ENCODE measurements around the gene PIMREG.

- TF ChIP-seq, protein P1, sequence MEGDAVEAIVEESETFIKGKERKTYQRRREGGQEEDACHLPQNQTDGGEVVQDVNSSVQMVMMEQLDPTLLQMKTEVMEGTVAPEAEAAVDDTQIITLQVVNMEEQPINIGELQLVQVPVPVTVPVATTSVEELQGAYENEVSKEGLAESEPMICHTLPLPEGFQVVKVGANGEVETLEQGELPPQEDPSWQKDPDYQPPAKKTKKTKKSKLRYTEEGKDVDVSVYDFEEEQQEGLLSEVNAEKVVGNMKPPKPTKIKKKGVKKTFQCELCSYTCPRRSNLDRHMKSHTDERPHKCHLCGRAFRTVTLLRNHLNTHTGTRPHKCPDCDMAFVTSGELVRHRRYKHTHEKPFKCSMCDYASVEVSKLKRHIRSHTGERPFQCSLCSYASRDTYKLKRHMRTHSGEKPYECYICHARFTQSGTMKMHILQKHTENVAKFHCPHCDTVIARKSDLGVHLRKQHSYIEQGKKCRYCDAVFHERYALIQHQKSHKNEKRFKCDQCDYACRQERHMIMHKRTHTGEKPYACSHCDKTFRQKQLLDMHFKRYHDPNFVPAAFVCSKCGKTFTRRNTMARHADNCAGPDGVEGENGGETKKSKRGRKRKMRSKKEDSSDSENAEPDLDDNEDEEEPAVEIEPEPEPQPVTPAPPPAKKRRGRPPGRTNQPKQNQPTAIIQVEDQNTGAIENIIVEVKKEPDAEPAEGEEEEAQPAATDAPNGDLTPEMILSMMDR (optimal IDR thresholded peaks at IDR 0.05 in 1 of 3, IDR thresholded peaks at IDR 0.05 in 1 of 3, conservative IDR thresholded peaks at IDR 0.05 in 1 of 3; ENCODE audit: extremely low read depth in 1 of 3, insufficient read depth in 2 of 3, low read length in 3 of 3) = no peak
- no peak for TF ChIP-seq EZH2 (IDR thresholded peaks at IDR 0.05; ENCODE audit: low read length)
These were observed 12.8 kb downstream of the PIMREG start for GRCh38 chr17:6456914-6457687.
